SK-N-SH (cell line): ENCODE results near the gene HYLS1. TPM values are rescaled to one million over a fixed set of nuclear protein-coding genes. Genes with fewer than 3 reads are reported as not detected.

Experiments used
- CTCF ChIA-PET: fragments of 300-600, 350-600 bp; formaldehyde crosslinking; extraction: SDS; loops from one replicate; lab custom pipeline; 2021; lab: Yijun Ruan, JAX
- POLR2A ChIA-PET: fragments of 350-600 bp; sonication (Branson Sonifier 250); formaldehyde crosslinking; extraction: SDS; loops from one replicate; lab custom pipeline; 2020; ENCODE audit warnings: antibody characterized with exemption, inconsistent platforms; lab: Yijun Ruan, JAX
- DNase-seq: peaks from one replicate; pipeline ENCODE4 v3.0.0; 2012
- H2AFZ ChIP-seq: fragments of 200-600 bp; sonication (generic); 2 replicates; pipeline ENCODE4 v1.8.1; 2016; ENCODE audit warnings: antibody characterized with exemption, mild to moderate bottlenecking, low read depth
- H3F3A ChIP-seq: fragments of 200-600 bp; sonication (generic); replicated peaks from 2 replicates; pipeline ENCODE3; 2016; ENCODE audit warnings: antibody characterized with exemption, mild to moderate bottlenecking; ENCODE audit not compliant: insufficient read depth
- H3K27ac ChIP-seq, 2 experiments: fragments of 200-500 bp in 1 of 2; fragments of 200-600 bp in 1 of 2; sonication (Bioruptor generic) in 1 of 2; sonication (generic), shearing (Covaris generic) in 1 of 2; 2 replicates each; pipeline versions ENCODE4 v1.5.1 to v1.6.1; 2014 to 2016; ENCODE audit warnings: low read depth in 2 of 2, inconsistent platforms in 1 of 2, low read length in 1 of 2, mild to moderate bottlenecking in 1 of 2, mixed read lengths in 1 of 2
- H3K27me3 ChIP-seq: fragments of 200-600 bp; sonication (generic), shearing (Covaris generic); 2 replicates; pipeline ENCODE4 v1.6.1; 2016; ENCODE audit warnings: mixed run types; ENCODE audit not compliant: insufficient read depth
- H3K36me3 ChIP-seq, 2 experiments: fragments of 200-500 bp in 1 of 2; fragments of 200-600 bp in 1 of 2; sonication (Bioruptor generic) in 1 of 2; sonication (generic) in 1 of 2; replicated peaks in 1 of 2; 2 replicates each; pipeline versions ENCODE3 to v1.5.1; 2014 to 2016; ENCODE audit warnings: low read length in 1 of 2, mild to moderate bottlenecking in 1 of 2; ENCODE audit not compliant: insufficient read depth in 2 of 2, control insufficient read depth in 1 of 2
- H3K4me1 ChIP-seq, 2 experiments: fragments of 200-500 bp in 1 of 2; fragments of 200-600 bp in 1 of 2; sonication (Bioruptor generic) in 1 of 2; sonication (generic), shearing (Covaris generic) in 1 of 2; 2 replicates each; pipeline versions ENCODE4 v1.5.1 to v1.6.1; 2014 to 2016; ENCODE audit warnings: low read depth in 1 of 2, low read length in 1 of 2, mixed run types in 1 of 2; ENCODE audit not compliant: insufficient read depth in 2 of 2, control insufficient read depth in 1 of 2
- H3K4me2 ChIP-seq: fragments of 200-600 bp; sonication (generic), shearing (Covaris generic); 2 replicates; pipeline ENCODE4 v1.6.1; 2017; ENCODE audit warnings: mixed run types
- H3K4me3 ChIP-seq, 2 experiments: fragments of 200-500 bp in 1 of 2; fragments of 200-600 bp in 1 of 2; sonication (Bioruptor generic) in 1 of 2; sonication (generic), shearing (Covaris generic) in 1 of 2; 2 replicates each; pipeline versions ENCODE4 v1.5.1 to v1.8.1; 2014 to 2016; ENCODE audit warnings: low read depth in 2 of 2, inconsistent platforms in 1 of 2, low read length in 1 of 2, mild to moderate bottlenecking in 1 of 2, mixed read lengths in 1 of 2, moderate library complexity in 1 of 2
- H3K79me2 ChIP-seq: fragments of 200-600 bp; sonication (generic); 2 replicates; pipeline ENCODE4 v1.8.1; 2017; ENCODE audit warnings: mild to moderate bottlenecking; ENCODE audit not compliant: insufficient read depth
- H3K9ac ChIP-seq: fragments of 200-600 bp; sonication (generic); 2 replicates; pipeline ENCODE4 v1.6.1; 2017; ENCODE audit warnings: mixed run types
- H3K9me2 ChIP-seq: fragments of 200-600 bp; sonication (generic); 2 replicates; pipeline ENCODE4 v1.6.1; 2017; ENCODE audit warnings: mixed run types
- H3K9me3 ChIP-seq: fragments of 200-600 bp; sonication (generic); 2 replicates; pipeline ENCODE4 v1.6.1; 2017; ENCODE audit warnings: mixed run types, mild to moderate bottlenecking, moderate library complexity
- H4K20me1 ChIP-seq: fragments of 200-600 bp; sonication (generic); 2 replicates; pipeline ENCODE4 v1.6.1; 2017; ENCODE audit warnings: mild to moderate bottlenecking, mixed run types; ENCODE audit not compliant: insufficient read depth
- ELF1 ChIP-seq: IDR thresholded peaks from 2 replicates; pipeline ENCODE4 v1.4.0; 2012
- FOSL2 ChIP-seq: IDR thresholded peaks from 2 replicates; pipeline ENCODE4 v1.4.0; 2012; ENCODE audit warnings: low read depth, mild to moderate bottlenecking, moderate library complexity, borderline replicate concordance
- FOXJ3 ChIP-seq: sonication (generic); formaldehyde crosslinking; IDR thresholded peaks from 2 replicates; pipeline ENCODE4 v1.5.1; 2020; ENCODE audit warnings: mild to moderate bottlenecking, missing genetic modification reagents
- MEF2A ChIP-seq: IDR thresholded peaks from 2 replicates; pipeline ENCODE4 v1.4.0; 2012; ENCODE audit warnings: low read depth, borderline replicate concordance
- MXI1 ChIP-seq: IDR thresholded peaks from 2 replicates; pipeline ENCODE4 v1.6.1; 2012; ENCODE audit warnings: mild to moderate bottlenecking, low read depth, low read length, improper control_type of control experiment
- NRF1 ChIP-seq: IDR thresholded peaks from 2 replicates; pipeline ENCODE4 v1.6.1; 2012; ENCODE audit warnings: low read depth, mild to moderate bottlenecking, low read length
- RCOR1 ChIP-seq: fragments of 150-350 bp; IDR thresholded peaks from 2 replicates; pipeline ENCODE4 v1.6.1; 2017; ENCODE audit warnings: antibody characterized with exemption, low read length
- TCF12 ChIP-seq: IDR thresholded peaks from 2 replicates; pipeline ENCODE4 v1.4.0; 2012
- TEAD4 ChIP-seq: IDR thresholded peaks from 2 replicates; pipeline ENCODE4 v1.4.0; 2012; ENCODE audit warnings: mild to moderate bottlenecking, borderline replicate concordance; ENCODE audit not compliant: insufficient read depth
- YY1 ChIP-seq: IDR thresholded peaks from 2 replicates; pipeline ENCODE4 v1.4.0; 2012; ENCODE audit warnings: low read depth, mild to moderate bottlenecking
- WGBS: methylation state at CpG from one replicate; pipeline ENCODE4 v1.1.6; 2017; ENCODE audit warnings: low lambda C conversion rate; 5-methylcytosine and 5-hydroxymethylcytosine counted together
- polyA plus RNA-seq, 3 experiments: library from polyadenylated mRNA; depleted of rRNA; stranded (reverse); fragments of >200 nt; gene quantifications; 2 replicates each; pipeline ENCODE4 v1.2.3, GENCODE V29; 2012

HYLS1 gene
- polyA plus RNA-seq, 1 of the 3 experiments (the other 2 are of a cell fraction) = 1.3 TPM

DNA sequence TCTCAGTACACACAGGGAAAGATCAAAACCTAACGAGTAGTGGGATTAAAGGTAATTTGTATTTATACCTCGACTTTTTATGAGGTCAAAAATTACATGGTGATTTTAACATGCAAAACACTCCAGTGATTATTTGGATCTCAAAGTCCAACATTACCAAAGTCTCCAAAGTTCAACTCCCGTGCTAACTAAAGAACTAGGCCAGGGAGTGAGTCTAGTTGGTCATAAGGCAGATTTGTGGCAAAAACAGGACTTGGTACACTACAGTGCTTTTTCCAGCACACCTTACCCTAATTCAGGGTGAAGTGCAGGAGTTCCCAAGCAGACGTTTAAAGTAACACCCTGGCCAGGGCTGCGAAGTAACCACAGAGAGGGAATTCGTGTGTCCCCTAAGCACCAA, 14.4 kb downstream of the HYLS1 start:
- 69% methylated on average over 6 of the region's 6 CpGs for WGBS

DNA sequence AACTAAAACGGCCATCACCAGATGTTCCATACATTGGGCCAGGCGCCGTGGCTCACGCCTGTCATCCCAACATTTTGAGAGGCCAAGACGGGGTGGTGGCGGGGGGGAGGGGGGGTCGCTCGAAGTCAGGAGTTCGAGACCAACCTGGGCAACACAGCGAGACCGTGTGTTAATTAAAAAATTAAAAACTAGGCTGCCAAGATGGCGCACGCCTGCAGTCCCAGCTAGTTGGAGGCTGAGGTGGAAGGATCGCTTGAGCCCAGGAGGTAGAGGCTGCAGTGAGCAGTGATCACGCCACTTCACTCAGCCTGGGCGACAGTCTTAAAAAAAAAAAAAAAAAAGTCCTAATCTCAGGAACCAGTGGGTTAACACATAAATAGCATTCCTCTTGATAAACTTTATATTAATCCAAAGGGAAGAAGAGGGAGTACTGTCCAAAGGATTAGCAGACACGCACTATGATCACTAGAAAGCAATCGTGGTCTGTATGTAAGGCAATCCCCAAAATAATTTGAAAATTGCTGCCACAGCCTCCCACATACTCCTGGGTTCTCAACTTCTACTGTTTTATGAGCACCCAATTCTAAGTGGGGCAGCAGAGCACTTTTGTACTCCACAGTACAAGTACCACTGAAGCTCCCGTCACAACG, 14.9 kb downstream of the HYLS1 start:
- 13% methylated on average over 20 of the region's 20 CpGs for WGBS
- Histone ChIP-seq H3K27ac (peak overlapping the region; percentile 44 to 81; a peak in 3 of 4 replicates), H4K20me1 (no peaks in the 10 kb centered on the region), H3K9me2 (no peaks in the 10 kb centered on the region), H3K4me2 (peak overlapping the region; percentile 91), H3K79me2 (peaks cover 33% of the 10 kb centered on the region), H2AFZ (peak overlapping the region; percentile 96), H3K27me3 (peaks cover 12% of the 10 kb centered on the region; the same call in 1 of the 2 replicates), H3K4me1 (peaks cover 0 to 8% of the 10 kb centered on the region in 2 experiments; a peak in 2 of 4 replicates), H3K9ac (peak overlapping the region; percentile 67), H3K36me3 (peaks cover 0 to 31% of the 10 kb centered on the region in 2 experiments), H3K4me3 (peak overlapping the region; percentile 95 to 98), H3F3A (no peaks in the 10 kb centered on the region), H3K9me3 (no peaks in the 10 kb centered on the region)
- DNase-seq = no peak
- ChIA-PET CTCF (interaction anchor here (0.9 to 1.0 kb wide), 3 partner anchors 8 to 292 kb away, joined by 3 to 4 read pairs (median 3); no protein-coding TSS in a partner anchor), POLR2A (interaction anchor here (0.7 to 1.4 kb wide), 7 partner anchors 8 to 895 kb away, joined by 3 to 11 read pairs (median 4); partner anchors contain the start of genes HYLS1 and STT3A)
- TF ChIP-seq TEAD4 = no peak
- TF ChIP-seq YY1 = peak; percentile 51

More for the DNA sequence above, 14.4 kb downstream of the HYLS1 start:
- Histone ChIP-seq H4K20me1 (no peaks in the 10 kb centered on the region), H3K4me2 (peak overlapping the region; percentile 91; the same call in 1 of the 2 replicates), H3K4me1 (peaks cover 0 to 8% of the 10 kb centered on the region in 2 experiments; a peak in 2 of 4 replicates), H3K9me2 (no peaks in the 10 kb centered on the region), H2AFZ (no peak overlapping the region), H3K4me3 (peak overlapping the region; percentile 95 to 98), H3F3A (no peaks in the 10 kb centered on the region), H3K36me3 (peaks cover 0 to 33% of the 10 kb centered on the region in 2 experiments), H3K9ac (no peak overlapping the region), H3K79me2 (peaks cover 36% of the 10 kb centered on the region), H3K27ac (no peak overlapping the region; a peak in 1 of 4 replicates), H3K27me3 (peaks cover 12% of the 10 kb centered on the region; the same call in 1 of the 2 replicates), H3K9me3 (no peaks in the 10 kb centered on the region)
- ChIA-PET CTCF (no interaction called here), POLR2A (interaction anchor here (0.7 kb wide), 1 partner anchor 895 kb away, joined by 7 read pairs; no protein-coding TSS in a partner anchor)
- no peak for DNase-seq
- TF ChIP-seq TCF12 (no peak), MEF2A (no peak), ELF1 (no peak), TEAD4 (no peak), NRF1 (no peak), MXI1 (no peak), FOSL2 (no peak), FOXJ3 (CRISPR knock-in tag) (no peak), RCOR1 (no peak)
